HG03025 (cell line): ENCODE results near the gene ANOS1.
A peak's percentile ranks its signal among the peaks of the same experiment; 100 is the strongest.
"Not testable (repeated sequence)": the region's sequence is repeated elsewhere in the genome, so short reads cannot be mapped to it uniquely, and the experiment has no call there.

Experiments used
- ATAC-seq: cut with Tn5 transposase; IDR thresholded peaks from one replicate; pipeline ENCODE4 v1.9.1; 2021; ENCODE audit warnings: mild to moderate bottlenecking, moderate library complexity; ENCODE audit not compliant: unreplicated experiment, low FRiP score

ANOS1 gene, protein sequence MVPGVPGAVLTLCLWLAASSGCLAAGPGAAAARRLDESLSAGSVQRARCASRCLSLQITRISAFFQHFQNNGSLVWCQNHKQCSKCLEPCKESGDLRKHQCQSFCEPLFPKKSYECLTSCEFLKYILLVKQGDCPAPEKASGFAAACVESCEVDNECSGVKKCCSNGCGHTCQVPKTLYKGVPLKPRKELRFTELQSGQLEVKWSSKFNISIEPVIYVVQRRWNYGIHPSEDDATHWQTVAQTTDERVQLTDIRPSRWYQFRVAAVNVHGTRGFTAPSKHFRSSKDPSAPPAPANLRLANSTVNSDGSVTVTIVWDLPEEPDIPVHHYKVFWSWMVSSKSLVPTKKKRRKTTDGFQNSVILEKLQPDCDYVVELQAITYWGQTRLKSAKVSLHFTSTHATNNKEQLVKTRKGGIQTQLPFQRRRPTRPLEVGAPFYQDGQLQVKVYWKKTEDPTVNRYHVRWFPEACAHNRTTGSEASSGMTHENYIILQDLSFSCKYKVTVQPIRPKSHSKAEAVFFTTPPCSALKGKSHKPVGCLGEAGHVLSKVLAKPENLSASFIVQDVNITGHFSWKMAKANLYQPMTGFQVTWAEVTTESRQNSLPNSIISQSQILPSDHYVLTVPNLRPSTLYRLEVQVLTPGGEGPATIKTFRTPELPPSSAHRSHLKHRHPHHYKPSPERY

GRCh38 chrX:8731559-8732395 lies at the start of gene ANOS1:
Gene ANOS1, minus strand, starts transcription at chrX:8732137. Its CDS starts 101 bp downstream, at chrX:8732036.
- no peak for ATAC-seq

GRCh38 chrX:8773117-8773516 lies 41.2 kb upstream of the ANOS1 start:
- ATAC-seq, result no peak

GRCh38 chrX:8760021-8760420 lies 28.1 kb upstream of the ANOS1 start:
- ATAC-seq, result no peak

- not testable (repeated sequence) for ATAC-seq
These were observed 26.8 kb upstream of the ANOS1 start for GRCh38 chrX:8758706-8759105.

- ATAC-seq, result not testable (repeated sequence)
These were observed 25.9 kb upstream of the ANOS1 start for GRCh38 chrX:8757609-8758389.

DNA sequence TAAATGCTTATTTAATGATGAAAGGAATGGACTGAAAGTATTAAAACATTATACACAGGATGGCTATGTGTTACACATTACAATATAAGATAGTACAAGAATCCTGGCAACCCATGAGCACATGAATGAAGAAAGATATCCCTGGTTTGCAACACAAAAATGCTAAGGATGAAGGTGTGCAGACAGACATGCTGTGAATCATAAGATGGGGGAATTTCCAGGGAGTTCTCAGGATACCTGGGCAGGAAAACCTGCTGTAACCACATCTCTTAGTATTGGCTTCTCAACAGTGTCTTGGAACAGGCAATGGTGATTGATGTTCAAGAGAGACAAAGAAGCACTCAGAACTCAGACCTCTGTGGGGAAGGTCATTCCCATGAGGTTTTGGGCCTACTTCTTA lies 23.9 kb upstream of the ANOS1 start:
- no peak for ATAC-seq

- ATAC-seq, result no peak
These were observed 23.2 kb upstream of the ANOS1 start for GRCh38 chrX:8755116-8755515.

- no peak for ATAC-seq
These were observed 17.8 kb upstream of the ANOS1 start for GRCh38 chrX:8749697-8750096.

- peak; percentile 82 for ATAC-seq
These were observed 16.9 kb upstream of the ANOS1 start for GRCh38 chrX:8748855-8749254.

DNA sequence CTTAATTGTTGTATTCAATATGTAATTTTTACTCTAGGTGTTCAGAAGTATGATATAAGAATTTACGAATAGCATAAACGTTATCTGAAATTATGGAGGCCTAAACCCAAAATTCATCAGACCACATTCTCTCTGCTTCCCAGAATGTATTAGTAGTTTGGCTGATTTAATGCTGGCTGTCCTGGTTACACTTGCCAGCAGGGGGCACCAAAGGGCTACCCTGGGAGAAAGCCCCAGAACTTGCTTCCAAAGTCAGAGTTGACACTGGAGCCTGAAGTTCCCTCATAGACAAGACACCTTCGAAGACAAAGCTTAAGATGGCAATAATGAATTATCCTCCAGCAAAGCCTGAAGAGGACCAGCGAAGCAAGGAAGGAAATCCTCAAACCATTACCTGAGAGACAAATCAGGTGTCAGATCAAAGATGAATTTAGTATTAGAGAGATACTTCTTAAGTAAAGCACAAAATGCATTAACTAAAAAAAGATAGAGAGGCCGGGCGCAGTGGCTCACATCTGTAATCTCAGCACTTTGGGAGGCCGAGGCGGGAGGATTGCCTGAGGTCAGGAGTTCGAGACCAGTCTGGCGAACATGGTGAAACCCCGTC lies 11.3 kb upstream of the ANOS1 start:
- no peak for ATAC-seq

DNA sequence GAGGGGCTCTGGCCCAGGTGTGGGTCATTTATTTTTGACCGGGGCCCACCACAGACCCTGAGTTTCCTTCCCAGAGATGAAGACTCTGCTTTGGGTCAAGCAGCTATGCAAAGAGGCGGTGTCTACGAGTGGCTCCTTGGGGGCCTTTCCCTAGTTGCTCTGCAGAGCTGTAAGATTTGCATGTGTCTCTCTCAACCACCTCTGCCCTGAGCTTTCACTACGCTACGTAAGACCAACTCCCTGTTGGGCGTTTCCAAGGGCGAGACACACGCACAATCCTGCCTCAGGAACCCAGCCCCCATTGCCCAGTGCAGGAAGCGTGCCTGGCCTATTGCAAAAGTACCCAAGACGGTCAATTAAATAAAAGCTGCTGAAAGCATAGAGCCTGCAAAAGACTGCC lies 10.0 kb upstream of the ANOS1 start:
- ATAC-seq, result no peak

- ATAC-seq, result no peak
These were observed 6.8 kb upstream of the ANOS1 start for GRCh38 chrX:8738588-8739189.

GRCh38 chrX:8737883-8738282 lies 5.9 kb upstream of the ANOS1 start:
- no peak for ATAC-seq

GRCh38 chrX:8730812-8731558 lies 952 bp downstream of the ANOS1 start:
- ATAC-seq, result no peak

- ATAC-seq, result no peak
These were observed 2.1 kb downstream of the ANOS1 start for GRCh38 chrX:8729811-8730210.

GRCh38 chrX:8728932-8729535 lies 2.9 kb downstream of the ANOS1 start:
- ATAC-seq, result no peak

DNA sequence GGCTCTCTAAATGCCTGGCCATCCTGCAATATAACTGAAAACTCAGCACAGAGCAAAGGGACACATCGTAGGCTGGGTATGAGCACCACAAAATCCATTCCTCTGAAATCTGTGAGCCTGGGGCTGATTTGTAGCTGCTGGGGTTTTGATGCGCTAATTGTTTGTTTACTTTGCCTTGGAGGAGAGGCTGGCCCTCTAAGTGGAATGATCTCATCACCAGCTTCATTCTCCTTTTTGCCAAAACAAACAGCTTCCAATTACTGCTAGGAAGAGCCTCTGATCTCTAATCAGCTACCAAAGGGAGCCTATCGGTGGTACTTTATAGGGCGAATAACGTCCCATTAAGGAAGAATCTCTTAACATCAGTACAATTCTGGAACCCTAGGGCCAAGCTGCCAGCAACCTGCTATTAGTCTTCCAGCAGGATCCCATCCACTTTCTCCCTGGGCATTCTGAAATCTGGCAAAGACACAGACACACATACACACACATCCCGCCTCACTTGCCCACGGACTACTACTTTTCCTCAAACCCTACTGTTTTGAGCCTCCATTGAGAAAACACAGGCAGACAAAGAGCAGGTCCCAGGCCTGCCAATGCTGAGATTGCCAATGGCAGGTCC lies 5.8 kb downstream of the ANOS1 start:
- no peak for ATAC-seq

GRCh38 chrX:8724300-8724699 lies 7.6 kb downstream of the ANOS1 start:
- ATAC-seq, result no peak
